ENCODE results near the gene SYS1. TPM values are rescaled to one million over a fixed set of nuclear protein-coding genes. Genes with fewer than 3 reads are reported as not detected.

Gene SYS1
- total RNA-seq = 17.6 and 19.5 TPM in 2 replicates

DNA sequence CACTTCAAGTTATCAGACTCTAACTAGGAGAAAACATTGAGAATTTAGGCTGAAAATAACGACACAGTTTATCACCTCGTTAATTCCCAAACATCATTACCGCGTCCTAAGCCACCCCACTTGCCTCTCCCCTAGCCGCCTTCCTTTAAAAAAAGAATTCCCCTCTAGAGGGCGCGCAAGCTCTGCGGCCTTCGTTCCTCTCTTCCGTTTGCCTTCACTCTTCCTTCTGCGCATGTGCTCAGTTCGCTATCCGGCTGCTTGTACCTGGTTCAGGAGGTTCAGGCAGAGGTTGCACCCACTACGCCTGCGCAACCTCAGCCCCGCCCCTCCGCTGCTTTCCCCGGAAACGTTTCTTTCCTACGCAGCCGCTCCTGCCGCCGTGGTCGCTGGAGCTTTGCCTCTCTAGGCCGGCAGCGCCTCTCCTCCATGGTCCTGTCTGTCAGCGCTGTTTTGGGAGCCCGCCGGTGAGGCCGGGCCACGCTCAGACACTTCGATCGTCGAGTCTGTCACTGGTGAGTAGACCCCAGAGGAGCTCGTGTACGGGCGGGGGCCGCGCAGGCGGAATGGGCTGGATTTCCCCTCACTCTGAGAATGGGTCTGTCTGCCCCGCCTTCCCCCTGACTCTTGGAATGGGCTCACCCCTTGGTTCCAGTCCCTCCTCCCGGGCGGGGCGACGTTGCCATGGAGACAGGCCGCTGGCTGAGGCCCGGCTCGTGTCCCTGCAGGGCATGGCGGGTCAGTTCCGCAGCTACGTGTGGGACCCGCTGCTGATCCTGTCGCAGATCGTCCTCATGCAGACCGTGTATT, at the start of gene SYS1:
TSS of gene SYS1 (plus strand) at position 353 of the 807 bp plus-strand sequence. CDS start at position 729, 376 bp downstream.

DNA sequence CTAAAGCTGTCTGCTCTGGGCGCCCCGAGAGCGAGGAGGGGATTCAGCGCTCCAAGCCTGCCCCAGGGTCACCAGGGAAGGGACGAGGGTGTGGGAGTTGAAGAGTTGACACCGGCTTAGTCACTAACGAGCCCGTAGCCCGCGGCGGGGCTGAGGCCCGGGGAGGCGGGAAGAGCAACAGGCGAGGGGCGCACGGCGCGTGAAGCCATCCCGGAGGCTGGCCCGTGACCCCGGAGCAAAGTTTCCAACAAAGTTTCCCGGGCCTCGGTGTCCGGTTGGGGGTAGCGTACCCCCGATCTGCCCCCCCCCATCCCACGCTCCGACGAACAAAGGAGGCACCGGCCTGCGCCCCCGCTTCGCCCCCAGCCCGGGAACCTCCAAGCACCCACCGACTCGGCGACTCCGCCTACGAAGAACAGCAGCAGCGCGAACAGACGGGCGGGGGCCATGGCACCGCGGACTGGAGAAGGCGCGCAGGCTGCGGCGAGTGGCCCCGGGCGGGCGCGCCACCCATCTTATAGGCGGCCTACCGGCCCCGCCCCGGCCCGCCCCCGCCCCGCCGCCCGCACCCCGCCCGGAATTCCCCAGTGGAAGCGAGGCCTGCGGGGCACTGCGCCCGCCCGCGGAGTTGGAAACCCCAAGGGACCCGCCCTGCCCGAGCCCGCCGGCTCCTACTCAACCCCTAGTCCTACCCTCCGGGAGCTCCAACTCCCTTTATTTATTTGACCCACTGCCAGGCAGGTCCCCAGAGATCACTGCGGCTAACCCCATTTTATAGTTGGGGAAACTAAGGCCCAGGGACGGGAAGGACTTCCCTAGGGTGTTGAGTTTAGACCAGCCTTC, 14.8 kb upstream of the SYS1 start, which contains the start of gene SDC4:
TSS of gene SDC4 (minus strand) at position 489 of the 843 bp plus-strand sequence. CDS start at position 449, 40 bp downstream.

DNA sequence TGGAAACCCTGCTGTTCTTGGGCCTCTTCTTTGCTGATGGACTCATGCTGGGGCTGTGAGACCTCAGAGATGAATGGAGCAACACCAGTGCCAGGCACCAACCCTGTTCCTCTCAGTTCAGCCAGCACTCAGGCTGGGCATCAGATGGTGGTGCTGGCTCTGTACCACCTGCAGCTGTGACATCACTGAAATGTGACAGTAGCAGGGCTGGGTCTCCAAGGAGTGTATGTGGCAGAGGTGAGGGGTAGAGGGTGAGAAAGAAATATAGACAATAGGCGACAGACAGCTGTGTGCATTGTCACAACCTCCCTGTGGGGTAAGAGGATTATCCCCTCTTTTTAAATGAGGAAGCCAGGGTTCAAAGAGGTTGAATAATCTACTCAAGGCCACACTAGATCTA, 15.2 kb downstream of the SYS1 start, which contains the start of gene TP53TG5:
TSS of gene TP53TG5 (minus strand) at position 135 of the 400 bp plus-strand sequence. CDS start at position 46, 89 bp downstream.

DNA sequence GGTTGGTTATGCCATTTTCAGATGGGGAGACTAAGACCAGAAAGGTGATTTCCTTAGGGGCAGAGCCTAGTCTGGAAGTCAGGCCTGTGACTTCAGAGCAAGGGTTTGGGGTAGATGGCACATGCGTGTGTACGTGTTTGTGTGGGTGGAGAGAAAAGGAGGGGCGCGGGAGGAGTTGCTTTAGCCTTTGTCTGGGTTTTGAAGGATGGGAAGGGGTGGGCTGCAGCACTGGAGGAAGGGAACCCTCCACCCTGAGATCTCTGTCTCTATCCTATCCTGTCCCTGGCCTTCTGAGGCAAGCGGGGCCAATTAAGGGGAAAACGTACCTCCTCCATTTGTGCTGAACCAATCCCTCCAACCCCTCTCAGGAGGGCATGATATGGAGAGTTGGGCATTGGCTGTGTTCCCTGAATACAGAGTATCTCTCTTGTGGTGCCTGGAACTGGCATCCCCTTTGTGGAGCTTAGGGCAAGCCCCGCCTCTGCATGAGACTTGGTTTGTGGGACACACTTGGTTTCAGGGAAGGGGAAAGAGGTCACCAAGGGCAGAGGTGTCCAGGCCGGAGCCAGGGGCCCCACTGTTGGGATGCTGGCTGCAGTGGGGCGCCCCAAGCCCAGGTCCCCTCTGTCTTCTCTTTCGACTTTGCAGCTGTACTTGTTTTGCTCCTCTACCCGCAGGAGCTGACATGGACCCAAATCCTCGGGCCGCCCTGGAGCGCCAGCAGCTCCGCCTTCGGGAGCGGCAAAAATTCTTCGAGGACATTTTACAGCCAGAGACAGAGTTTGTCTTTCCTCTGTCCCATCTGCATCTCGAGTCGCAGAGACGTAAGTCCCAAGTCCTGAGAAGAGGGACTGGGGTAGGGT, 45.1 kb downstream of the SYS1 start, which contains the start of gene DBNDD2:
TSS of gene DBNDD2 (plus strand) at position 507 of the 863 bp plus-strand sequence. CDS start at position 686, 179 bp downstream.

DNA sequence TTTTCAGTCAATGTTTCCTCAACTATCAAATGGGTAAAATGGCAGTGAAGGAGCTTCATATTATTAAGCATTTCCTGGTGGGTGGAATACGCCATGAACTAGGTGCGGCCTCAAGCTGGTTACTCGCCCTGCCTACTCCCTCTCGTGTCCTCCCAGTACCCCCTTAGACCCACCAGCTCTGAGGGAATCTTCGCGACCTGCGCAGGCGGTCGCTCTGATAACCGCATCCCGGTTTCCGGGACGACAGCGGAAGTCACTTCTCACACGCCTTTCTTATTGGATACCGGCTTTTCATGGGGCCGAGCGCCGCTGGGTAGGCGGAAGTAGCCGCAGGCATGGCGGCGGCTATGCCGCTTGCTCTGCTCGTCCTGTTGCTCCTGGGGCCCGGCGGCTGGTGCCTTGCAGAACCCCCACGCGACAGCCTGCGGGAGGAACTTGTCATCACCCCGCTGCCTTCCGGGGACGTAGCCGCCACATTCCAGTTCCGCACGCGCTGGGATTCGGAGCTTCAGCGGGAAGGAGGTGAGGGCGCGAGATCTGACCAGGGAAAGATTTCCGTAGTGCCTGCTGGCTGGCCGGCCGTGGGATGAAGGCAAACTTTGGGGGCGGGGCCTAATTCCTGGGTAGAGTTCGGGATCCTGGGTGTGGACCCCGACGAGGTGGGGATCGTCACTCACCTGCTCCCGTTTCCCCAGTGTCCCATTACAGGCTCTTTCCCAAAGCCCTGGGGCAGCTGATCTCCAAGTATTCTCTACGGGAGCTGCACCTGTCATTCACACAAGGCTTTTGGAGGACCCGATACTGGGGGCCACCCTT, 53.1 kb downstream of the SYS1 start, which contains the start of gene PIGT:
TSS of gene PIGT (plus strand) at position 320 of the 816 bp plus-strand sequence. CDS start at position 336, 16 bp downstream.

Other genes with a start within 250 kb of the SYS1 start
- gene WFDC5, start 248.0 kb upstream of the SYS1 start, total RNA-seq = not detected in 2 replicates
- not detected in 2 replicates for gene WFDC12, start 238.7 kb upstream of the SYS1 start, total RNA-seq
- gene PI3, start 188.3 kb upstream of the SYS1 start, total RNA-seq = not detected in 2 replicates
- gene SEMG1, start 156.1 kb upstream of the SYS1 start, total RNA-seq = not detected in 2 replicates
- gene SEMG2, start 141.8 kb upstream of the SYS1 start, total RNA-seq = not detected in 2 replicates
- gene SLPI, start 108.6 kb upstream of the SYS1 start, total RNA-seq = 0.66 TPM in 1 of 2 replicates, not detected in the other
- not detected in 2 replicates for gene RBPJL, start 56.3 kb upstream of the SYS1 start, total RNA-seq
- not detected in 2 replicates for gene MATN4, start 54.9 kb upstream of the SYS1 start, total RNA-seq
- 54.5 and 89.0 TPM in 2 replicates for gene SDC4, start 14.7 kb upstream of the SYS1 start, total RNA-seq
- 0.19 TPM in 1 of 2 replicates, not detected in the other for gene TP53TG5, start 15.2 kb downstream of the SYS1 start, total RNA-seq
- 7.1 and 11.3 TPM in 2 replicates for gene DBNDD2, start 45.1 kb downstream of the SYS1 start, total RNA-seq
- 30.1 and 37.3 TPM in 2 replicates for gene PIGT, start 53.0 kb downstream of the SYS1 start, total RNA-seq
- gene WFDC2, start 106.6 kb downstream of the SYS1 start, total RNA-seq = not detected in 2 replicates
- not detected in 2 replicates for gene SPINT3, start 152.5 kb downstream of the SYS1 start, total RNA-seq
- not detected in 2 replicates for gene WFDC6, start 176.3 kb downstream of the SYS1 start, total RNA-seq
- gene EPPIN, start 184.2 kb downstream of the SYS1 start, total RNA-seq = not detected in 2 replicates
- gene WFDC8, start 216.1 kb downstream of the SYS1 start, total RNA-seq = not detected in 2 replicates